ENCODE results near the gene SLC12A5. TPM values are rescaled to one million over a fixed set of nuclear protein-coding genes. Genes with fewer than 3 reads are reported as not detected.
A peak's percentile ranks its signal among the peaks of the same experiment; 100 is the strongest.

SLC12A5 gene
- total RNA-seq, 1 experiment from 2014 or later, result 8.7 TPM

- Histone ChIP-seq H3K9me2 (ENCODE audit: insufficient read depth) (no peaks in the 10 kb centered on the region), H3F3A (ENCODE audit: insufficient read depth, low read depth) (no peaks in the 10 kb centered on the region), H2AFZ (no peak overlapping the region), H3K4me1 (replicated peaks; ENCODE audit: insufficient read depth) (no peaks in the 10 kb centered on the region), H3K4me3 (no peak overlapping the region), H3K27ac (no peak overlapping the region), H3K36me3 (ENCODE audit: low read depth) (no peaks in the 10 kb centered on the region), H3K79me2 (ENCODE audit: low read depth) (no peaks in the 10 kb centered on the region), H4K20me1 (ENCODE audit: insufficient read depth) (peaks cover 7% of the 10 kb centered on the region; the same call in 1 of the 2 replicates), H3K9me3 (ENCODE audit: insufficient read depth, low read depth) (no peaks in the 10 kb centered on the region), H3K4me2 (no peak overlapping the region), H3K27me3 (ENCODE audit: insufficient read depth, low read depth) (peaks cover 67% of the 10 kb centered on the region)
- ChIA-PET POLR2A (ENCODE audit: unreplicated experiment) (no interaction called here), CTCF (interaction anchor here (0.6 kb wide), 1 partner anchor 328 kb away, joined by 3 read pairs; no protein-coding TSS in a partner anchor)
- no peak for DNase-seq
- BruUV-seq (replicated peaks), result no TSS peak
- intact Hi-C loops (cut with micrococcal nuclease; ENCODE audit: unreplicated experiment), result no loop called here
- TF ChIP-seq CTCF (conservative IDR thresholded peaks at IDR 0.05) (no peak), EZH2 (IDR thresholded peaks at IDR 0.05; ENCODE audit: low read depth) (no peak)
Measured at GRCh38 chr20:46036370-46036769, 7.4 kb downstream of the SLC12A5 start.

GRCh38 chr20:46037036-46037435 lies 8.0 kb downstream of the SLC12A5 start:
- no peaks in the 10 kb centered on the region for H3K4me1 ChIP-seq (replicated peaks; ENCODE audit: insufficient read depth)
- no peaks in the 10 kb centered on the region for H3K36me3 ChIP-seq (ENCODE audit: low read depth)
- no peak for DNase-seq
- H3F3A ChIP-seq (ENCODE audit: insufficient read depth, low read depth), result no peaks in the 10 kb centered on the region
- H3K27ac ChIP-seq, result no peak overlapping the region
- no peaks in the 10 kb centered on the region for H3K9me2 ChIP-seq (ENCODE audit: insufficient read depth)
- H4K20me1 ChIP-seq (ENCODE audit: insufficient read depth), result peaks cover 7% of the 10 kb centered on the region; the same call in 1 of the 2 replicates
- ChIA-PET POLR2A (ENCODE audit: unreplicated experiment) (no interaction called here), CTCF (no interaction called here)
- TF ChIP-seq CTCF (conservative IDR thresholded peaks at IDR 0.05) (no peak), EZH2 (IDR thresholded peaks at IDR 0.05; ENCODE audit: low read depth) (no peak)
- no TSS peak for BruUV-seq (replicated peaks)
- no peaks in the 10 kb centered on the region for H3K9me3 ChIP-seq (ENCODE audit: insufficient read depth, low read depth)
- H3K27me3 ChIP-seq (ENCODE audit: insufficient read depth, low read depth), result peaks cover 67% of the 10 kb centered on the region
- H3K79me2 ChIP-seq (ENCODE audit: low read depth), result no peaks in the 10 kb centered on the region
- no peak overlapping the region for H3K4me3 ChIP-seq
- no peak overlapping the region for H3K4me2 ChIP-seq
- H2AFZ ChIP-seq, result no peak overlapping the region
- intact Hi-C loops (cut with micrococcal nuclease; ENCODE audit: unreplicated experiment), result no loop called here

GRCh38 chr20:46040902-46041535 lies 12.0 kb downstream of the SLC12A5 start:
- no peaks in the 10 kb centered on the region for H3K9me3 ChIP-seq (ENCODE audit: insufficient read depth, low read depth)
- no peak overlapping the region for H2AFZ ChIP-seq
- peaks cover 8% of the 10 kb centered on the region; the same call in 1 of the 2 replicates for H4K20me1 ChIP-seq (ENCODE audit: insufficient read depth)
- ChIA-PET CTCF (no interaction called here), POLR2A (ENCODE audit: unreplicated experiment) (no interaction called here)
- no peaks in the 10 kb centered on the region for H3K36me3 ChIP-seq (ENCODE audit: low read depth)
- H3K4me1 ChIP-seq (replicated peaks; ENCODE audit: insufficient read depth), result no peaks in the 10 kb centered on the region
- TF ChIP-seq EZH2 (IDR thresholded peaks at IDR 0.05; ENCODE audit: low read depth) (no peak), CTCF (conservative IDR thresholded peaks at IDR 0.05) (no peak)
- H3K79me2 ChIP-seq (ENCODE audit: low read depth), result no peaks in the 10 kb centered on the region
- no peaks in the 10 kb centered on the region for H3K9me2 ChIP-seq (ENCODE audit: insufficient read depth)
- no TSS peak for BruUV-seq (replicated peaks)
- no peaks in the 10 kb centered on the region for H3F3A ChIP-seq (ENCODE audit: insufficient read depth, low read depth)
- intact Hi-C loops (cut with micrococcal nuclease; ENCODE audit: unreplicated experiment), result no loop called here
- H3K27ac ChIP-seq, result no peak overlapping the region
- peak in 1 of 2 experiments; percentile 42 for DNase-seq
- no peak overlapping the region for H3K4me3 ChIP-seq
- peaks cover 67% of the 10 kb centered on the region for H3K27me3 ChIP-seq (ENCODE audit: insufficient read depth, low read depth)
- H3K4me2 ChIP-seq, result no peak overlapping the region
